ENCODE measurements around the gene ASIC1.

The ASIC1 gene

DNA sequence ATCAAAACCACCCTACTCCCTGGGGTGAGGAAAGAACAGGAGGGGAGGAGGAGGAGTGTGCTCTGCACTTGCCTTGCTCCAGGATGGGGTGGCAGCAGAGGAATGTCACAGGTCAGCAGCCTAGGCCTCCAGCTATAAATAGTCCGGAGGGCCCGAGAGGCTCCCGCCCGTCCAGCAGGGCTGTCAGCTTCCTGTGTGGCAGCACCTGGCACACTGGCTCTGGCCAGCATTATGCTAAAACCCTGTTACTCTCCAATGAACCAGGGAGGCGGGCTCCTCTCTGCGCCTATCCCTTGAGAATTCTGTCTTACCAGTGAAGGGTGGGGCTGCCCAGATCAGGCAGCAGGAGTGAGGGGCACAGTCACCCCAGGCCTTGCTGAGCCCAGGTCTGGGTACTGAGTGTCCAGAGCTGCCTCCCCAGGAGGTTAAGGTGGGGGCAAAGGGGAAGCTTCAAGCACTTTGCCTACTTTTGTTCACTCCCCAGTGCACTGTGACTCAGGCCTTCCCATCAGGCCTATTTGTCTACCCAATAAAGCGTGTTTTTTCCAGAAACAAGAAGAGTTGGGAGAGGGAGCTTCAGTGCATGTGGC is 53.5 kb downstream of the ASIC1 start:
- DNase-seq, result peak; percentile 49

DNA sequence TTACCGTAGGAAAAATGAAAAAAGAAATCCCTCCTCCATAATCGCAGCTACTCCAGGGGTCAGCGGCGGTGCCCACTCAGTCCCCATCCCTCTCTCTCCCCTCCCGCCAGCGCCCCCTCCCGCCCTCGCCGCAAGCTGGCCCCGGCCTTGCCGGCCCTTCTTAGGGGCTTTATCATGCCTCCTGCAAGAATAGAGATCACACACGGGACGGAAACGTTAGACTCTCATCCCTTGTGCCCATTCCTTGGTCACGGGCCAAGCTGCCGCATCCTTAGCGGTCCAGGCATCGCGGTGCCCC is 53.9 kb downstream of the ASIC1 start:
- DNase-seq, result no peak

DNA sequence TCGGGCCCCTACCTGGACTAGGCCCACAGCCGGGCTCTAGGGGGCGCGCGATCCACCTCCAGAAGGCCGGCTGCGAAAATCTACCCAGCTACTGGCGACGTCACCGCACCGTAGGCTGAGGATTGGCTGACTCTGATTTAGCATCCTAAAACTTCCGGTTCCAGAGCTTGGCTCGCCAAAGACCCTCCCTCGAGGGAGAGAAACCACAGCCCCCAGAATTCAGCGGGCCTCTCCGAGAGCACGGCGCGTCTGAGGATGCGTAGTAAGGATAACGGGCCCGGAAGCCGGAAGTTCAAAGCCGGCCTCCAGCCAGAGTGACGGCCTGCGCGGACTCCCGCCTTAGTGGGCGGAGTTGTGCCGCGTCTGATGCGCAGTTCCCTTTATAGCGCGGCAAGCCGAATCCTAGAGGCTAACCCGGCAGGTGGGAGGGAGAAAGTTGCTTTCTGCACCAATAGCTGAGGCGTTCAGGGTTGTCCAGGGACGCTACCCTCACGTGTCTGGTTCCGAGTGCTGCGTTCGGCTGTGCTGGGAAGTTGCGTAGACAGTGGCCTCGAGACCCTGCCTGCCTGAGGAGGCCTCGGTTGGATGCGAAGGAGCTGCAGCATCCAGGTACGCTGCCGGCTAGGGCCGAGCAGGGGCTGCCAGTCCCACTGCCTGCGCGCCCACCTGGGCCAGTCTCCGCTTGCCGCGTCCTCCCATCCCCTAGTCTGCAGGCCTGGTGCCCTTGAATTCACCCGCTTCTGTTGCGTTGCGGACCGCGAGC is 54.5 kb downstream of the ASIC1 start, which contains the start of gene COX14:
Gene COX14, plus strand, starts transcription at position 544 of the 763 bp plus-strand sequence. CDS start 7,808 bp downstream, outside the sequence.
- DNase-seq, result peak; percentile 100

DNA sequence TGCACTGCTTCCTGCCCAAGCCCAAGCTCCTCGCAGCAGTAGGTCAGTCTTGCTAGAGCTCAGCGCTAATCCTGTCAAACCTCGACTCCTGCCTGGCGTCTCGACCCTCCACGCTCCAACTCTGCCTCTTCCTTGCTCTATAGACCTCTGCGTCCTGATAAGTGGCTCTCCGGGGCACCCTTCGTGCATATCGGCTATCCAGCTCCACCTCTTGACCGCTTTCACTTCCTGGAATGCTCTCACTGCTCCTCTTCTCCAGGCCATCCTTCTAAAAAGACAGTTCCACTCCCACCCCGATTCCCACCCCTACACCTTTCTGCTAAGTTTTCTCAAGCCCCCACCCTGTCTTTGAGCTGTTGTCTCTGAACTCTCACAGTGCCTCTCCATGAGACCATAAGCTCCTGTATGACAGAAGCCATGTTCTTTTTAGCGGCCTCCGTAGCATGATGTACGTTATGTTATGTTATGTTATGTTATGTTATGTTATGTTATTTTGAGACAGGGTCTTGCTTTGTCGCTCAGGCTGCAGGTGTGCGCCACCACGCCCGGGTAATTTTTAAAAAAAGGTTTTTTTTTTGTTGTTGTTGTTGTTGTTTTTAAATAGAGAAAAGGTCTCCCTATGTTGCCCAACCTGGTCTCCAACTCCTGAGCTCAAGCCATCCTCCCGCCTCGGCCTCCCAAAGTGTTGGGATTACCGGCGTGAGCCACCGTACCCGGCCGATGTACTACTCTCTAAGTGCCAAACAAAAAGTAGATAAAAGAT is 55.2 kb downstream of the ASIC1 start:
- DNase-seq, result peak; percentile 27

DNA sequence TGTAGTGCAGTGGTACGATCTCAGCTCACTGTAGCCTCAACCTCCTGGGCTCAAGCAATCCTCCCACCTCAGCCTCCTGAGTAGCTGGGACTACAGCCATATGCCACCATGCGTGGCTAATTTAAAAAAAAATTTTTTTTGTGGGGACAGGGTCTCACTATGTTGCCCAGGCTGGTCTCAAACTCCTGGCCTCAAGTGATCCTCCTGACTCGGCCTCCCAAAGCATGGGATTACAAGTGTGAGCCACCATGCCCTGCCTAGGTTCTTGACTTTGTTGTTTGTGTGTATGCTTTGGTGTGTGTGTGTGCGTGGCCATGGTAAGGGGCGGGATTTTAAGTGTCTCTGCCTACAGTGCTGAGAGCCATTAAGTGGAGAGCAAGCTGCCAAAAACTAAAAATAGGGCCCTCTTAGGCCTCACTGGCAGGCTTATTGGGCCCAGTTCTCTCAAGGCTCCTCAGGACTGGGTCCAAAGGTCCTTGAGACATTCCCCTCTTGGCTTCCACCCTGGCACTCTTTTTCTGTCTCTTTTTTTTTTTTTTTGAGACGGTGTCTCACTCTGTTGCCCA is 59.7 kb downstream of the ASIC1 start:
- no peak for DNase-seq

DNA sequence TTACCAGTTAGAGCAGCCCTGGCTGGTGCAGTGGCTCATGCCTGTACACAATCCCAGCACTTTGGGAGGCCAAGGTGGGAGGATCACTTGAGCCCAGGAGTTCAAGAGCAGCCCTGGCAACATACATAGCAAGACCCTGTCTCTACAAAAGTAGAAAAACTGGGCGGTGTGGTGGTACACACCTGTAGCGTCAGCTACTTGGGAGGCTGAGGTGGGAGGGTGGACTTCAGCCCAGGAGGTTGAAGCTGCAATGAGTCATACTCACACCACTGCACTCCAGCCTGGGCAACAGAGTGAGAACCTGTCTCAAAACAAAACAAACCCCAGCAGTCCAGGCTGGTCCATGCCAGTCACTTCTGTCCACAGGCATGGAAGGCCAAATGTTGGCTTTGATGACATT is 62.0 kb downstream of the ASIC1 start:
- DNase-seq, result no peak

DNA sequence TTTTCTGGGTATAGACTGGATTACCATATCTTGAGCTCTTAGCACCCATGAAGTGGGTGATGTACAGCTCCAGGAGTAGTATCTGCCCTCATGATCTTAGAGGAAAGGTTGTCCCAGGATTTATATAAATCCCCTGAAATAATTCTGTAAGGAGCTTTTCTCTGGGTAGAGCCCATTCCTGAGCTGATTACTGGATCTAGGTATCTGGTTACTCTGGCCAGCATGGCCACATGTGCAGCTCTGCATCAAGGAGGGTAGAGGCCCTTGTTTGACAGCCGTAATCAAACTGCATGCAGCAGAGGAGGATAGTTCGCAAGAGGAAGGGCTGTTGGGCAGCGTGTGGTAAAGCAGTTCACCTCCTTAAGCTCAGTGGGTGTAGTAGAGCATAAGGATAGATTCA is 63.1 kb downstream of the ASIC1 start:
- DNase-seq, result no peak

DNA sequence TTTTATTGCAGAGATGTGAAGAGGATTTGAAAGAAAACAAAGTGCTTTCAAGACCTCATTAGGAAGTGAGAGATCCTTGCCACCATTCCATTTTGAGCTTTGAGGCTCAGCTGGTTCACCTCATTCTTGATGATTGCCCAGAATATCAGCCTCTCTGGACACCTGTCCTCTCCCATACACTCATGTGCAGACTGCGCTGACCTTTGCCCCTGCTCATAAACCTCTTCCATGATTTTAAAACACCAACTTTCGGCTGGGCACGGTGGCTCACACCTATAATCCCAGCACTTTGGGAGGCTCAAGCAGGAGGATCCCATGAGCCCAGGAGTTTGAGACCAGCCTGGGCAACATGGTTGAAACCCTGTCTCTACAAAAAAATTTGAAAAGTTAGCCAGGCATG is 63.6 kb downstream of the ASIC1 start:
- DNase-seq, result no peak

DNA sequence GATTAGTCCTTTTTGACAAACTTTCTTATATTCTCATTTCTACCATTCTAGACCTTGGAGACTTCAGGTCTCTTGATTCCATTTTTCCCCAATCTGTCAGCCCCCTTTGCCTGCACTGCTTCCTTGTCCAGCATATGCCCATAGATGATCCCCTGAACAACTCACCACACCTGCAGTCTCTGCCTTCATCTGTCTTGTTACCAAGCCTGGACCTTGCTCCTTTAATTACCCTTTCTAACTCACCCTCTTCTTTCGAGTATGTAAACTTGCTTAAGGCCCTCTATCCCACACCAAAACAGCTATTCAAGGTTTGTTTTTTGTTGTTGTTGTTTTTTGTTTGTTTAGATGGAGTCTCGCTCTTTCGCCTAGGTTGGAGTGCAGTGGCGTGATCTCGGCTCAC is 64.2 kb downstream of the ASIC1 start:
- DNase-seq, result no peak

DNA sequence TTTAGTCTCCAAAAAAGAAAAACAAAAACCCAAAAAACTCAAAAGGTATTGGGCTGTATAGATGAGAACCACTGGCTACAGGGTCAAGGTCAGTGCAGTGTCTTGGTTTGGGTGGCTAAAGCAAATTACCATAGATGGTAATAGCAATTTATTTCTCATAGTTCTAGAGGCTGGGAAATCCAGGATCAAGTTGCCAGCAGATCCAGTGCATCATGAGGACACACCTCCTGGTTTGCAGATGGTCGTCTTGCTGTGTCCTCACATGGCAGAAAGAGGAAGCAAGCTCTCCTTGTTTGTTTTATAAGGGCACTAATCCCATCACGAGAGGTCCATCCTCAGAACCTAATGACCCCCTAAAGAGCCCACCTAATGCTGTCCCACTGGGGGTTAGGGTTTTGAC is 65.8 kb downstream of the ASIC1 start:
- DNase-seq, result no peak

DNA sequence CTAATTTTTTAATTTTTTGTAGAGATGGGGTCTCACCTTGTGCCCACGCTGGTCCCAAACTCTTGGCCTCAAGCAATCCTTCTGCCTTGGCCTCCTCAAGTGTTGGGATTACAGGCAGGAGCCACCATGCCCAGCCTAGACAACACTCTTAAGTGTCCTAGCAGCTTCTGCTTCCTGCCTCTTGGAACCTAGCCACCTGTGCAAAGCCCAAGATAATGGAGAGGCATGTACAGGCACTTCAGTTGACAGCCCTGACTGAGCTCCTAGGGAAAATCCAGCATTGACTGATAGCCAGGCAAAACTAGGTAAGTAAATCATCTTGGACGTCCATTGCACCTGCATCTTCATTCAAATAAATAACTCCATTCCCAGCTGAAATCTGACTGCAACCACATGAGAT is 70.2 kb downstream of the ASIC1 start:
- no peak for DNase-seq

DNA sequence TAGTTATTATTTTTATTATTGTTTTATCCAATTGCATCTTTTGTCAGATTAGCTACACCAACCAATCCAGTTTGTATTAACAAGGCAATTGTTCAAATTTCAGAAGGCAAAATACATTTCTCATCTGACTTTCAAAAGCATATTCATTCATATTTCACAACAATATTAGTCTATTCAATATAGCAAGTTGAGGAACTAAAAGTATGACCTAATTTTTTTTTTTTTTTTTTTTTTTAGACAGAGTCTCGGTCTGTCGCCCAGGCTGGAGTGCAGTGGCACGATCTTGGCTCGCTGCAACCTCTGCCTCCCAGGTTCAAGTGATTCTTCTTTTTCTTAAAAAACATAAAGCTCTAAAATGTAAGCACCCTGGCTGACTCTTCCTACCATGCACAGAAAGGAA is 71.9 kb downstream of the ASIC1 start:
- DNase-seq, result no peak

DNA sequence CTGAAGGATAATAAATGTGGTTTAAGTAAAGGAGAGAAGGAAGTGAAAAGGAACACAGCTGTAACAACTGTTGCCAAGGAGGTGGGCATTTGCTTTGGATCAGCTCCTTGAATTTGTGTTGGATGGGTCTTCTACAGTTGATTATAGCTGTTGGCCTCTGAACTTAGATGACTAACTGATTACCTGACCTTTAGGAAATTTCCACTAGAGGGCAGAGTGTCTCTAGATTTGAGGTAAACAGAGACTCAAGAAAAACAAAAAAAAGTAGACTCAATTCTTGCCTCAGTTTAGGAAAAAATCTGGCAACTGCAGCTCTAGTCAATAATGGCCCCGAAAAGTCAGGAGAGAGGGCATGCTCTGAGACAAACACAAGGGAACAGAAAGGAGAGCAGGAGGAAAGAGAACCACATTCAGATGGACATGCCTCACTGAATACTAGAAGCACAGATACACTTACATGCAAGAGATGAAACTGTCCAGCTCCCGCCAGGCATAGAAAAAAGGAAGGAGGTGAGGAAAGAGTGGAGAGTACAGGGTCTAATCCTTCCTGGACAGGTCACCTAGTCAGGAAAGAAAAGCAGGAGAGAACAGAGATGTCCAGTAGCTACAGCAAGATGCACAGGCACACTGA is 75.2 kb downstream of the ASIC1 start:
- peak; percentile 2 for DNase-seq

All from DMS153 (cell line).